Psoas muscle (tissue), 8 donors: ENCODE data around the gene LCLAT1. TPM values are rescaled to one million over a fixed set of nuclear protein-coding genes. Genes with fewer than 3 reads are reported as not detected.

Experiments used
- ATAC-seq, 4 donors: fragments of 200-7000 bp; cut with Tn5 transposase; one replicate each; pipeline ENCODE4 v1.9.1; 2020; ENCODE audit warnings: moderate library complexity in 3 of 4, mild to moderate bottlenecking in 2 of 4
- DNase-seq, 2 donors: peaks; one replicate each; pipeline ENCODE4 v3.0.0-alpha.2; 2020
- H3K27ac ChIP-seq: fragments of 200-600 bp; one replicate; pipeline ENCODE4 v1.8.0; 2022
- H3K27me3 ChIP-seq, 3 donors: fragments of 200-600 bp in 1 of 3; one replicate each; pipeline versions ENCODE4 v1.6.1 to v1.8.0; 2013 to 2022; ENCODE audit warnings: low read length in 2 of 3, mild to moderate bottlenecking in 2 of 3, moderate library complexity in 1 of 3; ENCODE audit not compliant: insufficient read depth in 3 of 3
- H3K36me3 ChIP-seq, 2 donors: fragments of 200-600 bp in 1 of 2; one replicate each; pipeline versions ENCODE4 v1.6.1 to v1.8.0; 2013 to 2022; ENCODE audit warnings: low read depth in 1 of 2, mild to moderate bottlenecking in 1 of 2, moderate library complexity in 1 of 2; ENCODE audit not compliant: insufficient read depth in 1 of 2
- H3K4me1 ChIP-seq: fragments of 200-600 bp; one replicate; pipeline ENCODE4 v1.8.0; 2022
- H3K4me3 ChIP-seq: fragments of 200-600 bp; one replicate; pipeline ENCODE4 v1.8.0; 2022; ENCODE audit warnings: mild to moderate bottlenecking
- H3K9me3 ChIP-seq: fragments of 200-600 bp; one replicate; pipeline ENCODE4 v1.8.0; 2022
- WGBS, 3 donors: extraction: QIAGEN DNeasy Blood & Tissue Kit; methylation state at CpG; one replicate each; pipeline versions ENCODE4 v1.1.6 to v1.1.7; 2013; 5-methylcytosine and 5-hydroxymethylcytosine counted together
- intact Hi-C, 2 donors: fragments of 100-400 bp; cut with DNase I; formaldehyde crosslinking; loops; one replicate each; pipeline versions ENCODE4 v1.11.0 to v1.14.2; 2022
- long read RNA-seq, 2 donors: library from polyadenylated mRNA; unstranded; transcript quantifications; one replicate each; pipeline ENCODE4 v2.0.0, GENCODE V29; 2021
- polyA plus RNA-seq, 3 donors: library from polyadenylated mRNA; stranded (reverse); fragments of 200-250 nt; gene quantifications; one replicate each; pipeline ENCODE4 v1.2.3, GENCODE V29; 2013
- total RNA-seq, 4 donors: library from RNA; stranded (reverse); fragmentation: NEBNext Ultra II Directional in 2 of 4; extraction: Animal tissue kit (Norgen Biotek cat#: 25700) in 2 of 4; gene quantifications; one replicate each; pipeline versions ENCODE4 v1.2.1 to v1.2.4, GENCODE V29; 2021 to 2023
- TF ChIP-seq, protein P1 (sequence below): fragments of 200-600 bp; IDR thresholded peaks from one replicate; pipeline ENCODE4 v1.8.0; 2022; ENCODE audit warnings: antibody characterized with exemption
- donor health status: healthy with polysubstance abuse.
- donor health status: DM: no; HTN: no; CAD: no; lungs with moderate emphysema.
- donor health status: Bipolar disorder and iron deficiency.
- donor health status: healthy.
- donor health status: DM: yes; HTN: yes; CAD: no.
- donor health status: DM: no; HTN: no; CAD: no.
- donor health status: DM: no; HTN: no; CAD: no.
- donor health status: DM: yes; HTN: yes; CAD: no.

LCLAT1 gene
- 10 to 100 TPM in 1 of 4 donors, 1 to 10 TPM in 3; 5.5 to 18.8 (median 8.2) TPM for total RNA-seq
- polyA plus RNA-seq = 1 to 10 TPM; 4.2 to 6.0 (median 4.4) TPM
- long read RNA-seq, donor 1 = 0 reads
- long read RNA-seq, donor 2, full-length matches to known transcripts = 2 of 7 reads
- long read RNA-seq, donor 2, partial matches to known transcripts = 0 of 7 reads
- long read RNA-seq, donor 2, other reads (novel, unspliced or antisense) = 5 of 7 reads

- ATAC-seq = peak; percentile 93 to 97 (median 94)
- intact Hi-C loops = loop anchor here (5.0 to 10.0 kb wide), 2 partner anchors 65 to 257 kb away; no protein-coding TSS in a partner anchor
These were observed at the start of gene LCLAT1 for GRCh38 chr2:30447149-30448045. LCLAT1 (plus strand) TSS chr2:30447246; CDS start chr2:30525591, 78,345 bp downstream.

GRCh38 chr2:30398084-30398873, 48.8 kb upstream of the LCLAT1 start:
- no peaks in the 10 kb centered on the region for H3K27me3 ChIP-seq
- no peak for DNase-seq
- WGBS, 3 donors = 76 to 78% (median 77%) methylated on average over 4 of the region's 4 CpGs
- TF ChIP-seq, protein P1, sequence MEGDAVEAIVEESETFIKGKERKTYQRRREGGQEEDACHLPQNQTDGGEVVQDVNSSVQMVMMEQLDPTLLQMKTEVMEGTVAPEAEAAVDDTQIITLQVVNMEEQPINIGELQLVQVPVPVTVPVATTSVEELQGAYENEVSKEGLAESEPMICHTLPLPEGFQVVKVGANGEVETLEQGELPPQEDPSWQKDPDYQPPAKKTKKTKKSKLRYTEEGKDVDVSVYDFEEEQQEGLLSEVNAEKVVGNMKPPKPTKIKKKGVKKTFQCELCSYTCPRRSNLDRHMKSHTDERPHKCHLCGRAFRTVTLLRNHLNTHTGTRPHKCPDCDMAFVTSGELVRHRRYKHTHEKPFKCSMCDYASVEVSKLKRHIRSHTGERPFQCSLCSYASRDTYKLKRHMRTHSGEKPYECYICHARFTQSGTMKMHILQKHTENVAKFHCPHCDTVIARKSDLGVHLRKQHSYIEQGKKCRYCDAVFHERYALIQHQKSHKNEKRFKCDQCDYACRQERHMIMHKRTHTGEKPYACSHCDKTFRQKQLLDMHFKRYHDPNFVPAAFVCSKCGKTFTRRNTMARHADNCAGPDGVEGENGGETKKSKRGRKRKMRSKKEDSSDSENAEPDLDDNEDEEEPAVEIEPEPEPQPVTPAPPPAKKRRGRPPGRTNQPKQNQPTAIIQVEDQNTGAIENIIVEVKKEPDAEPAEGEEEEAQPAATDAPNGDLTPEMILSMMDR = no peak
- H3K27ac ChIP-seq = no peak overlapping the region
- H3K36me3 ChIP-seq = no peaks in the 10 kb centered on the region
- no peak for ATAC-seq
- H3K4me3 ChIP-seq = no peak overlapping the region
- no peaks in the 10 kb centered on the region for H3K9me3 ChIP-seq
- no peaks in the 10 kb centered on the region for H3K4me1 ChIP-seq
- intact Hi-C loops = no loop called here

More at GRCh38 chr2:30447149-30448045, at the start of gene LCLAT1:
- DNase-seq = peak; percentile 84 to 90
- Histone ChIP-seq H3K9me3 (no peaks in the 10 kb centered on the region), H3K36me3 (no peaks in the 10 kb centered on the region), H3K4me3 (peak within 1 kb of the TSS; percentile 99), H3K27me3 (no peaks in the 10 kb centered on the region), H3K27ac (peak within 1 kb of the TSS; percentile 79), H3K4me1 (peaks cover 13% of the 10 kb centered on the region)
- 4 to 6% (median 4%) methylated on average over 71 to 83 of the region's 83 CpGs for WGBS, 3 donors
- TF ChIP-seq, protein P1 = no peak

DNA sequence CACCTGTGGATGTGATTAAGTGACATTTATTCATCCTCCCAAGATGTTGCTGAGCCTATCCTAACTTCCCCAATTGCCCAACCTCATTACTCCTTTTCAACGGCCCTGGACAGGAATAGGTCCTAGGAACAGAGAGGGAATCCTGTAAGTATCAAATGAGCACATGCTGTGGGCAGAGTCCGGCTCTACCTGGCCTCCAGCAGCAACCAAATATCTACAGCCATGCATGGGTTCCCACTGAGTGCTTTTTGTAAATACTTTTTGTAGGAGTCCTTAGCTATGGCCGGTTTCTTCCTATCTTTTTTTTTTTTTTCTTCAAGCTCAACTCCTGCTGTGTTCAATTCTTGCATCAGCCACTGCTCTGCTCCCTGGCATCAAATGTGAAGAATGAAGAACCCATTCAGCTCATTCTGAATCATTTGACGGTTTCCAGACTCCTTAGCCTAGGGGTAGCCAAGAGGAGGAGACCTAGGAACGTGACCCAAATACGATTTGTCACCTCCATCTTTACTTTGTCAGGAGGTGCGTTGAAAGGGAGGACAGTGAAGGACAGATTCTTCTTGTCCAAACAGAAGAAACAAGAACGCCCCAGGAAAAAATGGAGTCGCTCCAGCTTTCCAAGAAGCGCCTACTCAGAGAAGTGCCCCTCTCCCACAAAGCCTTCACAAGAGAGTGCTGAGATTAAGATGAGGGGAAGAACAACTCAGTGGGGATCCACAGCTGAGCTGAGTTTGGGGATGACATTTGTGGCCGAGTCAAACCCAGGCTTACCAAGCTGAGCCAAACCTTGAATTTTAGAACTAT, 46.7 kb upstream of the LCLAT1 start:
- TF ChIP-seq, protein P1 = no peak
- DNase-seq (no peak), ATAC-seq (no peak)
- no peaks in the 10 kb centered on the region for H3K36me3 ChIP-seq
- H3K4me1 ChIP-seq = no peaks in the 10 kb centered on the region
- intact Hi-C loops = no loop called here
- H3K27me3 ChIP-seq = no peaks in the 10 kb centered on the region
- H3K4me3 ChIP-seq = no peak overlapping the region
- no peak overlapping the region for H3K27ac ChIP-seq
- 92 to 96% (median 93%) methylated on average over 11 of the region's 11 CpGs for WGBS, 3 donors
- H3K9me3 ChIP-seq = no peaks in the 10 kb centered on the region

DNA sequence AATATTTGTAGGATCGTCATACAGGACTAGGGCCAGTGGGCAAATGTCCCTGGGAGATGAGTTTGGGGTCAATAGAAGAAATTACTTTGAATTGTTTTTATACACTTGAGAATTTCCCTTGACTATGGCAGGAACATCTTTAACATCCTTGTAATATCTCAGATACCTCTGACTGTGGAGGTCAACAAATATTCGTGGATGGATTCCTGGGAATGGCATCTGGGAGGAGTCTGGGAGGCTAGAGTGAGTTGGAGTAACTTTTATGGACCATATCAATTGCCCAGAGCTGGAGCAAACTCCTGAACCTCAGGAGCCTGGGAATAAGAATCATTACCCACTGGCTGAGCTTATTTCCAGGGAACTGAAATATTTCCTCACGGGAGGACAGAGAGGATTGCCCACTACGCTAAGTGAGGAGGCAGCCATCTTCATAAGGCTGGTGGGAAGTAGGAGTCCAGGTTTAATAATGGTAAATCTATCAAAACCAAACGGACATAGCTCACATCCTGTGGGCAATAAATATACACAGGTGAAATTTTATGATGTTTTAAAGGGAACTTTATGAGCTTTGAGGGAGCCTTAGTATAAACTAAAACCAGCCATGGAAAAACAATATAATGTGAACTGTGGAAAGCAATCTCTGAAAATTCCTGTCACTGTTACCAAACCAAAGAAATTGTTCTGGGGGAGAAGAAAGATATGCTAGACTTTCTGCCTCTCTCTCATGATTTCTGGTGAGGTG, 44.4 kb upstream of the LCLAT1 start:
- TF ChIP-seq, protein P1 = no peak
- Histone ChIP-seq H3K4me1 (no peaks in the 10 kb centered on the region), H3K27ac (no peak overlapping the region), H3K27me3 (no peaks in the 10 kb centered on the region), H3K36me3 (no peaks in the 10 kb centered on the region), H3K9me3 (no peaks in the 10 kb centered on the region), H3K4me3 (no peak overlapping the region)
- DNase-seq (no peak), ATAC-seq (no peak)
- intact Hi-C loops = no loop called here
- 71 to 81% (median 78%) methylated on average over 5 of the region's 5 CpGs for WGBS, 3 donors
